ENCODE results near the gene WWC2.

The WWC2 gene

GRCh38 chr4:183100827-183101226 is 1.8 kb downstream of the WWC2 start:
- Histone ChIP-seq H3K36me3 (ENCODE audit: insufficient read depth, insufficient read length, low read length) (no peaks in the 10 kb centered on the region), H3K9me3 (ENCODE audit: insufficient read depth, low read length) (no peaks in the 10 kb centered on the region), H3K9ac (ENCODE audit: insufficient read length, low read depth) (no peak overlapping the region), H3K4me3 (ENCODE audit: insufficient read length, low read depth) (peak overlapping the region; percentile 69), H3K27me3 (ENCODE audit: insufficient read depth, insufficient read length) (no peaks in the 10 kb centered on the region), H3K4me1 (ENCODE audit: insufficient read depth, insufficient read length) (no peaks in the 10 kb centered on the region)
- DNase-seq (ENCODE audit: low read depth, low spot score), result no peak
- TF ChIP-seq ZNF274 (IDR thresholded peaks at IDR 0.05; ENCODE audit: low read depth, low read length), result no peak
- TF ChIP-seq SUZ12 (IDR thresholded peaks at IDR 0.05; ENCODE audit: extremely low read depth, insufficient read depth, insufficient read length), result no peak
- no peak for TF ChIP-seq YY1 (IDR thresholded peaks at IDR 0.05; ENCODE audit: insufficient read depth, insufficient read length)

DNA sequence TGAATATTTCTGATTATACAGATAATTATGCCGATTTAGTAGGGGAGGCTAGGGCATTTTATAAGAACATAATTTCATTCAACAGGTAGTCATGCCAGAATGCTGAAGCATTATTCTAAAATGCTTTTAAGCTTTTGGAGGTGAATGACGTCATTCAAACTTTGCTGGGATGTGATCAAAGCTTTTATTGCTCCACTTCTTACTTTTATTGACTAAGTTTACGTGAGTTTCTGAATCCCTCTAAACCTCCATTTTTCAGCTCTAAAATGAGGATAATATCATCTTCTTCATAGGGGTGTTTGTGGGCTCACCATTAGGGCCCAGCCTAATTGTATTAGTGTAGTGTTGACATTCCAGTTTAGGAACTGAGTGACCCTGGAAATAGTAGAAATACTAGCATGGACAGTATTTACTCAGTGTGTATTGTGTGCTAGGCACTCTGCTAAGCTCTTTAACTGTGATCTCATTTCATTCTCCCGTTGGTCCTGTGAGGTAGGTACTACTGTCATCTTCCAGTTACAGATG is 3.0 kb downstream of the WWC2 start:
- no peaks in the 10 kb centered on the region for H3K27me3 ChIP-seq (ENCODE audit: insufficient read depth, insufficient read length)
- TF ChIP-seq ZNF274 (IDR thresholded peaks at IDR 0.05; ENCODE audit: low read depth, low read length) (no peak), YY1 (IDR thresholded peaks at IDR 0.05; ENCODE audit: insufficient read depth, insufficient read length) (no peak), SUZ12 (IDR thresholded peaks at IDR 0.05; ENCODE audit: extremely low read depth, insufficient read depth, insufficient read length) (no peak)
- H3K9me3 ChIP-seq (ENCODE audit: insufficient read depth, low read length), result no peaks in the 10 kb centered on the region
- no peaks in the 10 kb centered on the region for H3K4me1 ChIP-seq (ENCODE audit: insufficient read depth, insufficient read length)
- H3K4me3 ChIP-seq (ENCODE audit: insufficient read length, low read depth), result no peak overlapping the region
- H3K36me3 ChIP-seq (ENCODE audit: insufficient read depth, insufficient read length, low read length), result no peaks in the 10 kb centered on the region
- DNase-seq (ENCODE audit: low read depth, low spot score), result no peak
- H3K9ac ChIP-seq (ENCODE audit: insufficient read length, low read depth), result no peak overlapping the region

DNA sequence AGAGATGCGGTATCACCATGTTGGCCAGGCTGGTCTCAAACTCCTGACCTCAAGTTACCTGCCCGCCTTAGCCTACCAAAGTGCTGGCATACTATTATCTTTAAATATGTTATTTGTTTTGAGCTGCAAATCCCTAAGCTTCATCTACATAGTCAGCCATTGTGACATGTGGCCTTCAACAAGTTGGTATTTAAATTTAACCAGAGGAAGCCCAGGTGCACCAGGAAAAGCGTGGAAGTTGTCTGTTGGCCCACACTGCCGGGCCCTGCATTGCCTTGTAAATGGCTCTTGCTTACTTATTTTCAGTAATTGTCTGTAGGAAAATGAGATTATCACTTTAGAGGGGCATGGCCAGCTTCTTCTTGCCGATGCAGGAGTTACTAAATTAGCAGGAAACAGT is 6.0 kb downstream of the WWC2 start:
- H3K27me3 ChIP-seq (ENCODE audit: insufficient read depth, insufficient read length), result no peaks in the 10 kb centered on the region
- no peaks in the 10 kb centered on the region for H3K4me1 ChIP-seq (ENCODE audit: insufficient read depth, insufficient read length)
- no peak for DNase-seq (ENCODE audit: low read depth, low spot score)
- TF ChIP-seq SUZ12 (IDR thresholded peaks at IDR 0.05; ENCODE audit: extremely low read depth, insufficient read depth, insufficient read length), result no peak
- TF ChIP-seq ZNF274 (IDR thresholded peaks at IDR 0.05; ENCODE audit: low read depth, low read length), result no peak
- no peak for TF ChIP-seq YY1 (IDR thresholded peaks at IDR 0.05; ENCODE audit: insufficient read depth, insufficient read length)
- no peak overlapping the region for H3K9ac ChIP-seq (ENCODE audit: insufficient read length, low read depth)
- no peaks in the 10 kb centered on the region for H3K36me3 ChIP-seq (ENCODE audit: insufficient read depth, insufficient read length, low read length)
- no peak overlapping the region for H3K4me3 ChIP-seq (ENCODE audit: insufficient read length, low read depth)
- H3K9me3 ChIP-seq (ENCODE audit: insufficient read depth, low read length), result no peaks in the 10 kb centered on the region

GRCh38 chr4:183106839-183107238 is 7.8 kb downstream of the WWC2 start:
- H3K4me1 ChIP-seq (ENCODE audit: insufficient read depth, insufficient read length), result no peaks in the 10 kb centered on the region

GRCh38 chr4:183107891-183108459 is 8.9 kb downstream of the WWC2 start:
- no peaks in the 10 kb centered on the region for H3K4me1 ChIP-seq (ENCODE audit: insufficient read depth, insufficient read length)
- H3K9ac ChIP-seq (ENCODE audit: insufficient read length, low read depth), result no peak overlapping the region
- TF ChIP-seq SUZ12 (IDR thresholded peaks at IDR 0.05; ENCODE audit: extremely low read depth, insufficient read depth, insufficient read length) (no peak), YY1 (IDR thresholded peaks at IDR 0.05; ENCODE audit: insufficient read depth, insufficient read length) (no peak), ZNF274 (IDR thresholded peaks at IDR 0.05; ENCODE audit: low read depth, low read length) (no peak)
- no peaks in the 10 kb centered on the region for H3K36me3 ChIP-seq (ENCODE audit: insufficient read depth, insufficient read length, low read length)
- no peaks in the 10 kb centered on the region for H3K9me3 ChIP-seq (ENCODE audit: insufficient read depth, low read length)
- no peak overlapping the region for H3K4me3 ChIP-seq (ENCODE audit: insufficient read length, low read depth)
- no peak for DNase-seq (ENCODE audit: low read depth, low spot score)
- no peaks in the 10 kb centered on the region for H3K27me3 ChIP-seq (ENCODE audit: insufficient read depth, insufficient read length)

More at GRCh38 chr4:183106839-183107238, 7.8 kb downstream of the WWC2 start:
- DNase-seq (ENCODE audit: low read depth, low spot score), result no peak
- TF ChIP-seq SUZ12 (IDR thresholded peaks at IDR 0.05; ENCODE audit: extremely low read depth, insufficient read depth, insufficient read length) (no peak), ZNF274 (IDR thresholded peaks at IDR 0.05; ENCODE audit: low read depth, low read length) (no peak), YY1 (IDR thresholded peaks at IDR 0.05; ENCODE audit: insufficient read depth, insufficient read length) (no peak)
- H3K36me3 ChIP-seq (ENCODE audit: insufficient read depth, insufficient read length, low read length), result no peaks in the 10 kb centered on the region
- H3K9ac ChIP-seq (ENCODE audit: insufficient read length, low read depth), result no peak overlapping the region
- no peak overlapping the region for H3K4me3 ChIP-seq (ENCODE audit: insufficient read length, low read depth)
- H3K27me3 ChIP-seq (ENCODE audit: insufficient read depth, insufficient read length), result no peaks in the 10 kb centered on the region
- no peaks in the 10 kb centered on the region for H3K9me3 ChIP-seq (ENCODE audit: insufficient read depth, low read length)

DNA sequence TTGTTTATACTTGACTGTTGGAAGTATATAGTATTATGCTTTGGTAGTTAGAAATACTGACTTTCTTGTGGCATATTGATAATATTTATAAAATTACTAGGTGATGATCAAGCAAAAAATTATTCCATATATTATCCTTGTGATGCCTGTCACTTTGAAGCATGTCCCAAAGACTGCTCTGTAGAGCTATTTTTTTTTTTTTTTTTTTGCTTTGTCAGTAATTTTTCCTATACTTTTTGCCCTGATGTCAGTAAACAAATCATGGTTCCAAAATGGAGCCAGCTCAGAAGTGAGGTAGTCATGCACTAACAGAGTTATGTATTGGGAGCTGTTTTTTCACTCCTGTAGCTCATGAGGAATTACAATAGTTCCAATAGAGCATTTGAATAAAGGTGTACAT is 11.2 kb downstream of the WWC2 start:
- H3K36me3 ChIP-seq (ENCODE audit: insufficient read depth, insufficient read length, low read length), result no peaks in the 10 kb centered on the region
- DNase-seq (ENCODE audit: low read depth, low spot score), result no peak
- no peaks in the 10 kb centered on the region for H3K27me3 ChIP-seq (ENCODE audit: insufficient read depth, insufficient read length)
- no peak overlapping the region for H3K4me3 ChIP-seq (ENCODE audit: insufficient read length, low read depth)
- TF ChIP-seq SUZ12 (IDR thresholded peaks at IDR 0.05; ENCODE audit: extremely low read depth, insufficient read depth, insufficient read length) (no peak), YY1 (IDR thresholded peaks at IDR 0.05; ENCODE audit: insufficient read depth, insufficient read length) (no peak), ZNF274 (IDR thresholded peaks at IDR 0.05; ENCODE audit: low read depth, low read length) (no peak)
- no peak overlapping the region for H3K9ac ChIP-seq (ENCODE audit: insufficient read length, low read depth)
- no peaks in the 10 kb centered on the region for H3K9me3 ChIP-seq (ENCODE audit: insufficient read depth, low read length)
- no peaks in the 10 kb centered on the region for H3K4me1 ChIP-seq (ENCODE audit: insufficient read depth, insufficient read length)

GRCh38 chr4:183111452-183111885 is 12.4 kb downstream of the WWC2 start:
- DNase-seq (ENCODE audit: low read depth, low spot score), result no peak
- Histone ChIP-seq H3K4me1 (ENCODE audit: insufficient read depth, insufficient read length) (no peaks in the 10 kb centered on the region), H3K4me3 (ENCODE audit: insufficient read length, low read depth) (no peak overlapping the region), H3K36me3 (ENCODE audit: insufficient read depth, insufficient read length, low read length) (no peaks in the 10 kb centered on the region), H3K9ac (ENCODE audit: insufficient read length, low read depth) (no peak overlapping the region), H3K27me3 (ENCODE audit: insufficient read depth, insufficient read length) (no peaks in the 10 kb centered on the region), H3K9me3 (ENCODE audit: insufficient read depth, low read length) (no peaks in the 10 kb centered on the region)
- TF ChIP-seq SUZ12 (IDR thresholded peaks at IDR 0.05; ENCODE audit: extremely low read depth, insufficient read depth, insufficient read length) (no peak), ZNF274 (IDR thresholded peaks at IDR 0.05; ENCODE audit: low read depth, low read length) (no peak), YY1 (IDR thresholded peaks at IDR 0.05; ENCODE audit: insufficient read depth, insufficient read length) (no peak)
